GM21825 (cell line): ENCODE data around the gene SNX14.
"Not testable (repeated sequence)": the region's sequence is repeated elsewhere in the genome, so short reads cannot be mapped to it uniquely, and the experiment has no call there.

Source experiments
- ATAC-seq: cut with Tn5 transposase; IDR thresholded peaks from one replicate; pipeline ENCODE4 v1.9.1; 2021; ENCODE audit warnings: mild to moderate bottlenecking, moderate library complexity; ENCODE audit not compliant: unreplicated experiment

SNX14 gene

GRCh38 chr6:85593438-85594196 is at the start of gene SNX14:
TSS of gene SNX14 (minus strand) at chr6:85593858. CDS start at chr6:85593718, 140 bp downstream.
- ATAC-seq, result peak; percentile 91

GRCh38 chr6:85642774-85643536 is 49.3 kb upstream of the SNX14 start, which contains the start of gene SYNCRIP:
TSS of gene SYNCRIP (minus strand) at chr6:85642886. CDS start at chr6:85641439, 1,447 bp downstream.
- peak; percentile 72 for ATAC-seq

- ATAC-seq, result no peak
These were observed 48.5 kb upstream of the SNX14 start for GRCh38 chr6:85641897-85642773.

GRCh38 chr6:85641522-85641896 is 47.9 kb upstream of the SNX14 start:
- no peak for ATAC-seq

- no peak for ATAC-seq
These were observed 47.2 kb upstream of the SNX14 start for GRCh38 chr6:85640821-85641220.

GRCh38 chr6:85637579-85637978 is 43.9 kb upstream of the SNX14 start:
- no peak for ATAC-seq

GRCh38 chr6:85632164-85632942 is 38.7 kb upstream of the SNX14 start:
- no peak for ATAC-seq

GRCh38 chr6:85631117-85631516 is 37.5 kb upstream of the SNX14 start:
- not testable (repeated sequence) for ATAC-seq

- no peak for ATAC-seq
These were observed 34.7 kb upstream of the SNX14 start for GRCh38 chr6:85628353-85628752.

GRCh38 chr6:85620308-85620707 is 26.6 kb upstream of the SNX14 start:
- ATAC-seq, result no peak

- ATAC-seq, result no peak
These were observed 21.1 kb upstream of the SNX14 start for GRCh38 chr6:85614780-85615179.

GRCh38 chr6:85612690-85613474 is 19.2 kb upstream of the SNX14 start:
- ATAC-seq, result no peak

GRCh38 chr6:85610182-85610895 is 16.7 kb upstream of the SNX14 start:
- no peak for ATAC-seq

GRCh38 chr6:85602100-85602499 is 8.4 kb upstream of the SNX14 start:
- no peak for ATAC-seq

- no peak for ATAC-seq
These were observed 7.2 kb upstream of the SNX14 start for GRCh38 chr6:85600713-85601313.

GRCh38 chr6:85594197-85594930 is 706 bp upstream of the SNX14 start:
- ATAC-seq, result peak; percentile 4

GRCh38 chr6:85592033-85592432 is 1.6 kb downstream of the SNX14 start:
- no peak for ATAC-seq

GRCh38 chr6:85591207-85591606 is 2.5 kb downstream of the SNX14 start:
- no peak for ATAC-seq
